ENCODE measurements around the gene MYO5C. TPM values are rescaled to one million over a fixed set of nuclear protein-coding genes. Genes with fewer than 3 reads are reported as not detected.

MYO5C gene
- total RNA-seq, 1 donor from 2014 or later, result 24.1 TPM

GRCh38 chr15:52306270-52306669, 10.7 kb upstream of the MYO5C start:
- peaks cover 2% of the 10 kb centered on the region for H3K36me3 Mint-ChIP-seq
- Histone ChIP-seq H3K4me1 (no peaks in the 10 kb centered on the region), H4K20me1 (ENCODE audit: low read depth) (no peaks in the 10 kb centered on the region), H3K27ac (no peak overlapping the region), H2AFZ (replicated peaks) (no peak overlapping the region), H3K4me3 (no peak overlapping the region), H3K27me3 (no peaks in the 10 kb centered on the region), H3K79me2 (ENCODE audit: low read depth) (no peaks in the 10 kb centered on the region), H3F3A (ENCODE audit: low read depth) (no peaks in the 10 kb centered on the region), H3K9ac (no peak overlapping the region), H3K9me3 (ENCODE audit: low read depth) (no peaks in the 10 kb centered on the region), H3K4me2 (no peak overlapping the region), H3K36me3 (no peaks in the 10 kb centered on the region)
- TF ChIP-seq EZH2phosphoT487 (IDR thresholded peaks at IDR 0.05), result no peak
- H3K9me3 Mint-ChIP-seq, result no peaks in the 10 kb centered on the region
- DNase-seq (ENCODE audit: low spot score), result no peak
- H3K27ac Mint-ChIP-seq, result no peak overlapping the region
- no peak overlapping the region for H3K4me3 Mint-ChIP-seq
- H3K27me3 Mint-ChIP-seq (ENCODE audit: insufficient read depth, low read depth), result peaks cover 2% of the 10 kb centered on the region
- H3K4me1 Mint-ChIP-seq, result peaks cover 3% of the 10 kb centered on the region

GRCh38 chr15:52303093-52303772, 7.6 kb upstream of the MYO5C start:
- no peak overlapping the region for H3K9ac ChIP-seq
- no peak overlapping the region for H3K27ac Mint-ChIP-seq
- H4K20me1 ChIP-seq (ENCODE audit: low read depth), result no peaks in the 10 kb centered on the region
- no peak for DNase-seq (ENCODE audit: low spot score)
- H3K4me1 ChIP-seq, result no peaks in the 10 kb centered on the region
- H3K4me1 Mint-ChIP-seq, result no peaks in the 10 kb centered on the region
- no peaks in the 10 kb centered on the region for H3K36me3 Mint-ChIP-seq
- H2AFZ ChIP-seq (replicated peaks), result no peak overlapping the region
- H3F3A ChIP-seq (ENCODE audit: low read depth), result no peaks in the 10 kb centered on the region
- H3K9me3 ChIP-seq (ENCODE audit: low read depth), result no peaks in the 10 kb centered on the region
- no peaks in the 10 kb centered on the region for H3K79me2 ChIP-seq (ENCODE audit: low read depth)
- H3K4me3 ChIP-seq, result no peak overlapping the region
- H3K27me3 Mint-ChIP-seq (ENCODE audit: insufficient read depth, low read depth), result no peaks in the 10 kb centered on the region
- no peak overlapping the region for H3K27ac ChIP-seq
- no peak overlapping the region for H3K4me3 Mint-ChIP-seq
- TF ChIP-seq EZH2phosphoT487 (IDR thresholded peaks at IDR 0.05) (no peak), EZH2 (IDR thresholded peaks at IDR 0.05) (no peak), CTCF (IDR thresholded peaks at IDR 0.05) (no peak)
- peaks cover 2% of the 10 kb centered on the region for H3K9me3 Mint-ChIP-seq
- no peaks in the 10 kb centered on the region for H3K27me3 ChIP-seq
- H3K36me3 ChIP-seq, result no peaks in the 10 kb centered on the region
- no peak overlapping the region for H3K4me2 ChIP-seq

GRCh38 chr15:52301265-52301847, 5.8 kb upstream of the MYO5C start:
- Histone ChIP-seq H3F3A (ENCODE audit: low read depth) (no peaks in the 10 kb centered on the region), H3K4me2 (no peak overlapping the region), H2AFZ (replicated peaks) (no peak overlapping the region), H3K79me2 (ENCODE audit: low read depth) (no peaks in the 10 kb centered on the region), H3K4me1 (no peaks in the 10 kb centered on the region), H3K36me3 (no peaks in the 10 kb centered on the region), H3K9me3 (ENCODE audit: low read depth) (no peaks in the 10 kb centered on the region), H3K27me3 (no peaks in the 10 kb centered on the region), H3K4me3 (no peak overlapping the region), H4K20me1 (ENCODE audit: low read depth) (no peaks in the 10 kb centered on the region), H3K27ac (no peak overlapping the region), H3K9ac (no peak overlapping the region)
- Mint-ChIP-seq H3K4me3 (no peak overlapping the region), H3K27me3 (ENCODE audit: insufficient read depth, low read depth) (no peaks in the 10 kb centered on the region), H3K9me3 (peaks cover 2% of the 10 kb centered on the region), H3K27ac (no peak overlapping the region), H3K4me1 (no peaks in the 10 kb centered on the region), H3K36me3 (no peaks in the 10 kb centered on the region)
- DNase-seq (ENCODE audit: low spot score), result no peak
- TF ChIP-seq EZH2 (IDR thresholded peaks at IDR 0.05), result no peak
- TF ChIP-seq EZH2phosphoT487 (IDR thresholded peaks at IDR 0.05), result no peak
- no peak for TF ChIP-seq CTCF (IDR thresholded peaks at IDR 0.05)

- H2AFZ ChIP-seq (replicated peaks), result peak overlapping the region; percentile 92
- no peak overlapping the region for H3K9ac ChIP-seq
- no peak overlapping the region for H3K27ac ChIP-seq
- H3K36me3 Mint-ChIP-seq, result peaks cover 4% of the 10 kb centered on the region
- H3K4me2 ChIP-seq, result peak overlapping the region; percentile 90
- H3K4me3 Mint-ChIP-seq, result peak overlapping the region; percentile 83
- H3K27ac Mint-ChIP-seq, result no peak overlapping the region
- no peaks in the 10 kb centered on the region for H3K9me3 ChIP-seq (ENCODE audit: low read depth)
- H4K20me1 ChIP-seq (ENCODE audit: low read depth), result no peaks in the 10 kb centered on the region
- peaks cover 6% of the 10 kb centered on the region for H3K27me3 ChIP-seq
- H3K36me3 ChIP-seq, result no peaks in the 10 kb centered on the region
- H3K27me3 Mint-ChIP-seq (ENCODE audit: insufficient read depth, low read depth), result no peaks in the 10 kb centered on the region
- peak; percentile 36 for DNase-seq (ENCODE audit: low spot score)
- peaks cover 15% of the 10 kb centered on the region for H3K4me1 Mint-ChIP-seq
- no peak for TF ChIP-seq EZH2 (IDR thresholded peaks at IDR 0.05)
- no peak for TF ChIP-seq CTCF (IDR thresholded peaks at IDR 0.05)
- TF ChIP-seq EZH2phosphoT487 (IDR thresholded peaks at IDR 0.05), result no peak
- peaks cover 14% of the 10 kb centered on the region for H3K4me1 ChIP-seq
- H3K9me3 Mint-ChIP-seq, result peaks cover under 1% of the 10 kb centered on the region
- peaks cover 4% of the 10 kb centered on the region for H3F3A ChIP-seq (ENCODE audit: low read depth)
- peaks cover 10% of the 10 kb centered on the region for H3K79me2 ChIP-seq (ENCODE audit: low read depth)
- peak overlapping the region; percentile 74 for H3K4me3 ChIP-seq
Observed at GRCh38 chr15:52294881-52295420, 653 bp downstream of the MYO5C start.

Measured in neural progenitor cell (in vitro differentiated cells).